Ramos (cell line): ENCODE data around the gene TRIM2.
"Not testable (repeated sequence)": the region's sequence is repeated elsewhere in the genome, so short reads cannot be mapped to it uniquely, and the experiment has no call there.

Source experiments
- in situ Hi-C: fragments of 300-500 bp; cut with MboI; formaldehyde crosslinking; loops from one replicate; pipeline ENCODE4 v1.14.3; 2022; ENCODE audit warnings: low sequenced_read_pairs; ENCODE audit not compliant: unreplicated experiment

TRIM2 gene

DNA sequence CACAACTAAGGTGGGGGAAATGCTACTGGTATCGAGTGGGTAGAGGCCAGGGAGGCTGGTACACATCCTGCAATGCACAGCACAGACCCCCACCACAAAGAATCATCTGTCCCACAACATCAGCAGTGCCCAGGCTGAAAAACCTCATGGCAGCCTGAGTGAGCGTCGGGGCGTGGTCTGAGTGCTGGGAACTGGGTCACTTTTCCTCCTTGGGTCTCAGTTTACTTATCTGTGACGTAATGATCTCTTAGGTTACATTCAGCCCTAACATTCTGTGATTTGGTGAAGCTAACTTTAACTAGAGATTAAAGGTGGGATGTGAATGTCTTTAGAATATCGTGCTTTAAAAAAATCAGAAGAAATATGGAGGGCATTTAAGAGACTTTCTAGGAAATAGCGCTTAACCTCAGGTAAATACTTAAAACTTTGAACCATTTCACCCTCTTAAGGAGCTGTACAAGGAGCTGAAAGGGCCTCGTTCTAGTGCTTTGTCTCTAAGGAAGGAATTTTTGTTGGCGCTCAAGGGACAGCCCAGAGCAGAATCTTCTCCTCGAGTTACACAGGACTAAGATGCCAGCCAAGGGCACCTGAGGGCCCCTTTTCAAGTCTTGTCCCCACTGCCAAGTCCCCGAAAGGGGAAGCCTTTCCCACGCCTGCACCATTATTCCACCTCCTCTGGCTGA lies 18.1 kb upstream of the TRIM2 start:
- in situ Hi-C loops = no loop called here

DNA sequence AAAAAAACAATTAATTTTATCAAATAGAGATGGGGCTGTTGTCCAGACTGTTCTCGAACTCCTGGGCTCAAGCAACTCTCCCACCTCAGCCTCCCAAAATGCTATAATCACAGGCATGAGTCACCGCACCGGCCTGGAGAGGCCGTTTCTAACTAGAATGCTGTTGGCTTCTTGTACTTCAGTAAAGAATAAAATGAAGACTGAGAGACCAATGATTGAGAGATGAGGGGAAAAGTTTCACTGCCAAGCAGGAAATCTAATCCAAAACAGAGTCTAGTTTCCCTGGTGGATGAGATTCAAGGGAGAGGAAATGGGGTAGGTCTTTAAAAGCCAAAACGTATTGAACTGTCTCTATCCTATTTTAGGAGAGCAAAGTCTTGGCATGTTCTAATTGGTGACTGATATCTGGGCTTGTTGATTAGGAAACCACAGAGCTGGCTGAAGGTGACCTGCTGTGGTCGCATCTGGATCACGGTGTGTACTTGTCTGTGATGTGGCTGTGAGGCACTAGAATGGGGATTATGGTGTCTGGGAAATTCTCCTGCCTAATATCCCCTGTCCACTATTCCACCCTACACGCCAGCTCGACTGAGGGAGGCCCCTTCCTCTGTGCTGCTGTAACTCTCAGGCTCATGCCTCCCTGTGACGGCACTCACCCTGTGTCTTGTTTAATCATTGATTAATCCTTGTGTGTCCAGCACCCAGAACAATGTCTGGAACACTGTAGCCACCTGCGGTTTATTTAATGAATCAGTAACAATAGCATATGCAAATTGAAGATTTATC lies 15.0 kb upstream of the TRIM2 start:
- in situ Hi-C loops = no loop called here

DNA sequence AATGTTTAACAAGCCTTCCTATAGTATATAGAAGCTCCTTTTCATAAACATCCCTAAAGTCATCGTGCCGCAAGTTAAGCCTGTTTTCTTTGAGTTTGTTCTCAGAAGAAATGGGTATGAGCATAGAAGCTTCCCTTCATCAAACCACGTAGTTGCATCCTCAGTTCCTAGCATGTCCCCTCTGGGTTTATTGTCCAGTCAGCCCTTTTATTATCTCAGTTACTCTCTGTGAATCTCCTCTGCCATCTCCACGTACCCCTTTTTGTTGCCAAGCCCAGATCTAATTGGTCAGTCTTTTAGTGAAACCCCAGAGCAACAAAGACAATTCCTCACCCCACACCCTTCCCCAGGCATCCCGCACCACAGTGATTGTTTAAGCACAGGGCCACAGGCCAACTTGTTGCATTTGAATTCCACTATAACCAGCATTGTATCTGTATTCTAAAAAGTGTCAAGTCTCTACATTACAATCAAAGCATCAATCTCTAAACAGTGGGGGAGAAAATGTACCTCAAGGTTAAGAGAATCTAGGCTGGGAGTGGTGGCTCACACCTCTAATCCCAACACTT lies 12.4 kb upstream of the TRIM2 start:
- in situ Hi-C loops = no loop called here

DNA sequence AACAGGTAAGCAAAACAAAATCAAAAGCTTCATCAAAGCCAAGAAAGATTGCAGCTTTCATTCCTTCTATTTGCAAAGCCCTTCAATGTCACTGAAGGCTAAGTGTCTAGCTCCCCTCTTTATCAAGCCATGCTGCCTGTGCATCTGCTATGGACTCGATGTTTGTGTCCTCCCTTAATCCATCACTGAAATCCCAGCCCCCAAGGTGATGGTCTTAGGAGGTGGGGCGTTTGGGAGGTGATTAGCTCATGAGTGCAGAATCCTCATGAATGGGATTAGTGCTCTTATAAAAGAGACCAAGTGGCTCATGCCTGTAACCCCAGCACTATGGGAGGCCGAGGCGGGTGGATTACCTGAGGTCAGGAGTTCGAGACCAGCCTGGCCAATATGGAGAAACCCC lies 6.9 kb upstream of the TRIM2 start:
- in situ Hi-C loops = no loop called here

DNA sequence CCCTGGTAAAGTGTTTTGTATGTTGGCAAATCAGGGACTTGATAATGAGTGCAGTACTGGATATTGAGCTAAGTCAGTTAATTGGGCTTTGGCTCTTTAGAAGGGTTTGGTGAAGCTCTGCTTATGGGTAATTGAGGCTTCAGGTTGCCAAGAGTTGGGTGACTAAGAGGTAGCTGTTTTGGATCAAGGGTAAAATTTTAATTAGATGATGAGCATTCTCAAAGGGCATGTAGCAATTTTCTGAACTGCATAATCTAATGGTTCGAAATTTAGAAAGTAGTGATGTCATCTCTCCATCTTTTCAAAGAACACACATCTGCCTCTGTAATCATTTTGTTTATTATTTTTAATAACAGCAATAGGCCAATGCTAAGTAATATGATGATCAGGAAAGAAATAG lies 5.5 kb upstream of the TRIM2 start:
- in situ Hi-C loops = no loop called here

DNA sequence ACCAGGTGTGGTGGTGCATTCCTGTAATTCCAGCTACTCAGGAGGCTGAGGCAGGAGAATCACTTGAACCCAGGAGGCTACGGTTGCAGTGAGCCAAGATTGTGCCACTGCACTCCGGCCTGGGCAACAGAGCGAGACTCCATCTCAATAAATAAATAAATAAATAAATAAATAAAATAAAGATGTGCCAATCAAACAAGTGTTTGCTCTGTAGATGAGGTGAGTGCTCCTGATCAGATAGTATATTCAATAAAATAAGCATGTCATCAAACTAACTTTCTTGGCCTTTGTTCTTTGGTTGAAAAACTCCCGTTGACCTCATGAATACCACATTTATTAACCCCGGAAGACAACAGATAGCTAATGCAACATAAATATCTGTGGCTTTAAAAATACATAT lies 497 bp upstream of the TRIM2 start:
- in situ Hi-C loops = not testable (repeated sequence)

- in situ Hi-C loops = no loop called here
Observed at GRCh38 chr4:153204728-153205648, 745 bp downstream of the TRIM2 start.

DNA sequence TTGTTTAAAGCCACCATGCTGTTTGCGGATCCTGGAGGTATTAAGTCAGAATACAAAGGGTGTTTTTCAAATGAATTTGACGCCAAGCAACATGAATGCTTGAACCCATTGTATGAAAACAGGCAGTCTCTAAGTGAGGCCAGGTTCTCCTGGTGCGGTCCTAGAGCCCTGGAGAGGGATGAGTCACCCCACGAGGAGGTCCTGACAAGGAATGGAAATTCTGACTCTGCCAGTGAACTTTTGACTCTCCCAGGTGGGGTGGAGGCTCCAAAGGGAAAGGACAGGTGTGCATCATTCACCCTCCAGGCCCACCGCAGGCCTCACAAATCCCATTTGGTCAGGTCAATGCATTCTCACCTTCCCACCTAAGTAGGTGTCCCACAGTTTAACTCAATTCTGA lies 1.5 kb downstream of the TRIM2 start:
- in situ Hi-C loops = no loop called here

- in situ Hi-C loops = no loop called here
Observed at GRCh38 chr4:153206534-153206933, 2.3 kb downstream of the TRIM2 start.

- in situ Hi-C loops = no loop called here
Observed at GRCh38 chr4:153207027-153207426, 2.8 kb downstream of the TRIM2 start.

DNA sequence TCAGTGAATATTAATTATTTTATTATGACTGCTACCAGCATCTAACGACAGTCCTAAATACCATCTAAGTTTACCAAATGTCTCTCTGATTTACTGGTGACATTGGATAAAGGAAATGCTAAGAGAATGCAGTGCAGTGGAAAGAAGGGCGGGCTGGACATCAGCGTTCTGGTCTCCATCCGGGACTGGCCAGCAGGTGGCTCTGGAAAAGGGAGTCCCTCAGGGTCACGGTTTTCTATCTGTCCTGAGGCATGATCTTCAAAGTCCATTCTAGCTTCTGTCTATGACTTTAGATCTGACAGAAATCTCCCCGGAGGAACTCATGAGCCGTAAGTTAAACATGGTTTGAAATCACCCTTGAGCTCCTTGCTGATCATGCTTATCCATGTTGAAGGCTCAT lies 3.3 kb downstream of the TRIM2 start:
- in situ Hi-C loops = no loop called here

DNA sequence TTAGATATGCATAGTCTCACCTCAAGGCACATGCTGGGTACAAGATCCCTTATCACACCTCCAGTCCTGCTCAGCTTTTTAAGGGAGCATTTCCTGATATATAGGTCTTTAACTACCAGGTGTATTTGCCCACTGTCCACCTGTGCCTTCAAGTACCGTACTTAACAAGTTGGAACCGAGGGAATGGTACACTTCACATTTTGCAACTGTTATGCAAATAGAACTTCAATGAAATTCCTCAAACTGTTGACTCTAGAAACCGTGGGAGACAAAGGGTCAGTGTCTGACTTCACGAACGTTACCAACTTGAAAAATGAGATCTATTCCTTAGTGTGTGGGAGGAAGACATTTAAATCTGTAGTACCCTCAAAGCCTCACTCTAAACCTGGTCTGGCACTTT lies 5.2 kb downstream of the TRIM2 start:
- in situ Hi-C loops = no loop called here

DNA sequence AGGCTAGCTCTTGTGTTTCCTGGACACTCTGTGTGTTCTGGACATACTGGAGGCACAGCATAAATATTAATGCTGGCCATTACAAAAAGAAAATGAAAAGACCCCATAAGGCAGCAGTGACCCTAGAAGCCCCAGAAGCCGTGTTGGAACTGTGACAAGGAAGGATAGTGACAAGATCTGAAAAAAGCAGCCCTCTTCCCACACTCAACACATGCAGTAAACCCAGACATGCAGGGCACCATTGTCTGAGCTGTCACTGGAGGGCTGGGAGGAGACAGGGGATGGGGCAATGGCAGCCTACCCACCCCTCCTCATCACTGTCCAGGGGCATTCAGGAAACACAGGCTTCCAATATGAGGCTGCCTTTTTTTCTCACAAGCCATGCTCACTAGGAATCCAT lies 6.5 kb downstream of the TRIM2 start:
- in situ Hi-C loops = no loop called here

- in situ Hi-C loops = no loop called here
Observed at GRCh38 chr4:153211986-153212728, 7.9 kb downstream of the TRIM2 start.

DNA sequence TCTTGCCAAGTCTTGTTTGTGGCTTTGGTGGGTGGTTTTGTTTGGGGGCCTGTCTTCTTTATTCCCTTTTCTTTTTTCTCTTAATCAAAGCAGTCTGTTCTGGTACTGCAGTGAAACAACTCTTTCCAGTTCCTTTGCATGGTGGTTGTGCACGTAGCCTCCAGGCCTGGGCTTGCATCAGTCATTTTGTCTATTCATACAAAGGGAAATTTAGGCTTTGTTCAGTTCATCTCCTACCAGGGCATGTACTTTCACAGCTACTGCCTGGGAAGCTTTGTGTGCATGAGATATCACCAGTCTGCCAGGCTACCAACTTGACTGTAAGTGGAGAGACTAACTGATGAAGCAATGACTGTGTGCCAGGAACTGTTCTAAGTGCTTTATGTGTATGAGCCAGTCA lies 8.5 kb downstream of the TRIM2 start:
- in situ Hi-C loops = no loop called here

DNA sequence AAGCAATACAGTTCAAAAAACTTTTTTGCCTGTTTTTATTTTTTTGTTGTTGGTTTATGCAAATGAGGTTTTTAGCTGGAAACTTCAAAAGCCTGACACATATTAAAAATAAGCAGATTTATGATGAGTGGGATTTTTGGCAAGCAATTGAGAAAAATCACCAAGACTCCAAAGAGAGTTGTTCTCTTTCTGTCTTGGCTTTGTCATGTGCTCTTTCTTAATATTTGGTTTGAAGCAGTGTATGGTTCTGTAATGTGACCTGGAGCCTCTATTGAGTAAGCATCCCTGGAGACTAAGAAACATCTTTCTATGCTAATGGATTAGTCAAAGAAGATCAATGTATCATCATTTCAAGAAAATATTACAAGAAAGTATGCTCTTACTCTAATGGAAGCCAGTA lies 11.7 kb downstream of the TRIM2 start:
- in situ Hi-C loops = no loop called here

GRCh38 chr4:153216546-153216945 lies 12.3 kb downstream of the TRIM2 start:
- in situ Hi-C loops = no loop called here

GRCh38 chr4:153217440-153217839 lies 13.2 kb downstream of the TRIM2 start:
- in situ Hi-C loops = no loop called here

GRCh38 chr4:153218961-153219360 lies 14.7 kb downstream of the TRIM2 start:
- in situ Hi-C loops = no loop called here
